Kidney (tissue), 14 donors: ENCODE results near the gene SNN. TPM values are rescaled to one million over a fixed set of nuclear protein-coding genes. Genes with fewer than 3 reads are reported as not detected.

Experiments used
- DNase-seq, 5 donors: peaks; one replicate each; pipeline ENCODE4 v3.0.0-alpha.2; 2013 to 2020
- FAIRE-seq: peaks from 2 replicates; lab custom pipeline; 2012; peaks lifted over from hg19 to GRCh38; lab: Jason Lieb, UNC
- H3K27ac ChIP-seq, 2 donors: one replicate each; pipeline ENCODE4 v1.7.0; 2013; ENCODE audit warnings: low read depth in 2 of 2, low read length in 2 of 2, inconsistent platforms in 1 of 2
- H3K27me3 ChIP-seq: one replicate; pipeline ENCODE4 v1.7.1; 2013; ENCODE audit warnings: low read length, inconsistent platforms; ENCODE audit not compliant: control insufficient read depth, insufficient read depth
- H3K36me3 ChIP-seq, 3 donors: one replicate each; pipeline versions ENCODE4 v1.7.0 to v1.7.1; 2013; ENCODE audit warnings: low read length in 3 of 3, control low read depth in 1 of 3, inconsistent platforms in 1 of 3; ENCODE audit not compliant: insufficient read depth in 3 of 3, control insufficient read depth in 2 of 3
- H3K4me1 ChIP-seq, 3 donors: one replicate each; pipeline versions ENCODE4 v1.7.0 to v1.7.1; 2013; ENCODE audit warnings: low read length in 3 of 3, inconsistent platforms in 1 of 3, low read depth in 1 of 3; ENCODE audit not compliant: control insufficient read depth in 2 of 3, insufficient read depth in 2 of 3
- H3K4me3 ChIP-seq, 3 donors: one replicate each; pipeline versions ENCODE4 v1.7.0 to v1.8.1; 2013; ENCODE audit warnings: low read length in 3 of 3, control low read depth in 1 of 3, inconsistent platforms in 1 of 3
- H3K9ac ChIP-seq, 3 donors: one replicate each; pipeline versions ENCODE4 v1.7.0 to v1.7.1; 2013; ENCODE audit warnings: low read length in 3 of 3, control low read depth in 1 of 3, inconsistent platforms in 1 of 3
- H3K9me3 ChIP-seq, 3 donors: one replicate each; pipeline versions ENCODE4 v1.7.0 to v1.7.1; 2013; ENCODE audit warnings: low read length in 3 of 3, control low read depth in 1 of 3, inconsistent platforms in 1 of 3; ENCODE audit not compliant: control insufficient read depth in 2 of 3, insufficient read depth in 1 of 3
- CTCF ChIP-seq: IDR thresholded peaks from 3 replicates; pipeline ENCODE4 v1.5.1; 2012; ENCODE audit warnings: mild to moderate bottlenecking, moderate library complexity, borderline replicate concordance; ENCODE audit not compliant: insufficient read depth; ENCODE audit errors: extremely low read depth
- intact Hi-C: fragments of 100-400 bp; cut with DNase I; formaldehyde crosslinking; loops from one replicate; pipeline ENCODE4 v1.11.1; 2022
- polyA plus RNA-seq: library from polyadenylated mRNA; stranded (reverse); fragments of 350-450 nt; fragmentation: Illumina TruSeq; extraction: RNeasy Lipid Tissue Mini Kit (QIAGEN cat#74804); gene quantifications from one replicate; pipeline ENCODE4 v1.2.3, GENCODE V29; 2014; ENCODE audit warnings: low read depth, low replicate concordance; ENCODE audit not compliant: insufficient read depth
- total RNA-seq: library from RNA; stranded (reverse); fragmentation: NEBNext Ultra II Directional; extraction: Animal tissue kit (Norgen Biotek cat#: 25700); gene quantifications from one replicate; pipeline ENCODE4 v1.2.1, GENCODE V29; 2021
- donor health status: control.
- donor health status: control.
- donor health status: control.
- donor health status: control.
- donor health status: control.
- donor health status: DM: yes; HTN: yes; CAD: no.
- donor health status: Normal renal cell carcinoma (clear cell type).

The SNN gene
- total and polyA plus RNA-seq, 2 donors from 2014 or later: 16.6 to 21.9 TPM

GRCh38 chr16:11642765-11643116 is 25.5 kb upstream of the SNN start:
- Histone ChIP-seq H3K27ac (no peak overlapping the region), H3K9ac (no peak overlapping the region), H3K4me3 (no peak overlapping the region), H3K9me3 (no peaks in the 10 kb centered on the region), H3K27me3 (no peaks in the 10 kb centered on the region), H3K36me3 (no peaks in the 10 kb centered on the region), H3K4me1 (peaks cover 0 to 16% (median 13%) of the 10 kb centered on the region in 3 donors)
- FAIRE-seq (no peak), DNase-seq (no peak)
- intact Hi-C loops: loop anchor here (10.0 kb wide), 1 partner anchor 108 kb away; no protein-coding TSS in a partner anchor
- no peak for TF ChIP-seq CTCF

GRCh38 chr16:11649276-11649675 is 19.0 kb upstream of the SNN start:
- FAIRE-seq (no peak), DNase-seq (no peak)
- Histone ChIP-seq H3K9ac (no peak overlapping the region), H3K36me3 (no peaks in the 10 kb centered on the region), H3K27me3 (no peaks in the 10 kb centered on the region), H3K27ac (no peak overlapping the region), H3K4me3 (no peak overlapping the region), H3K4me1 (no peaks in the 10 kb centered on the region), H3K9me3 (no peaks in the 10 kb centered on the region)
- TF ChIP-seq CTCF: no peak
- intact Hi-C loops: loop anchor here (10.0 kb wide), 1 partner anchor 114 kb away; no protein-coding TSS in a partner anchor

DNA sequence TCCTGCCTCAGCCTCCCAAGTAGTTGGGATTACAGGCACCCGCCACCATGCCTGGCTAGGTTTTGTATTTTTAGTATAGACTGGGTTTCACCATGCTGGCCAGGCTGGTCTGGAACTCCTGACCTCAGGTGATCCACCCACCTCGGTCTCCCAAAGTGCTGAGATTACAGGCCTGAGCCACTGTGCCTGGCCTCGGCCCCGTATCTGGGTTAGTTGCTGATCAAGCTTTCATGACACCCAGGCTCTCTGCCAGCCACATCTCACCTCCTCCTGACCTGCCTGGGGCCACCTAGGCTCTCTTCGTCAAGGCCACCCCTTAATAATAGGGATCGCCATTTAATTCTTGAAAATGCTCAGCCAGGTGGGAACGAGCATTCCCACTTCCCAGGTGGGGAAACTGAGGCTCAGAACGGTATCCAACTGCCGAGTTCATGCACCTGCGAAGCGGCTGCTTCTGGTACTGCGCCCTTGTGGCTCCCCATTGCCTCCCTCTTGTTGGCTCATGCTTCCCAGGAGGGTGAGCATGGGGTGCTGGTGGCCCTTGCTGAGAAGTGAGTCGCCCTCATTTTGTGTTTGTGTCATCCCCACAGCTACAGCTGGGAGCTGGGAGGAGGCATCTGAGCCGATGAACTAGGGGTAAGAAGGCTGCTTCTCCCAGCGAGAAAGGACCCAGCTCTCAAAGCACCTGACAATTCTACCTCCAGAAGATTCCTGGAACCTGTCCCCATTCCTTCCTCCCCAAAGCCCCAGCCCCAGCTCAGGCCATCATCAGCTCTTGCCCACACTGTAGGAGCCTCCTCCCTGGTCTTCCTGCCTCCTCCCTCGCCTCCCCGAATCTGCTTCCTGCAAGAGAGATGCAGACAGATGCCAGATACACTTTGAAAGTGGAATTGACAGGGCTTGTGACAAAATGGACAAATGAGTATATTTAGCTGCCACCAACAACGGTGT is 17.3 kb upstream of the SNN start:
- Histone ChIP-seq H3K9me3 (no peaks in the 10 kb centered on the region), H3K9ac (no peak overlapping the region), H3K27ac (no peak overlapping the region), H3K4me1 (no peaks in the 10 kb centered on the region), H3K4me3 (no peak overlapping the region), H3K27me3 (no peaks in the 10 kb centered on the region), H3K36me3 (no peaks in the 10 kb centered on the region)
- TF ChIP-seq CTCF: no peak
- no peak for DNase-seq
- no peak for FAIRE-seq
- intact Hi-C loops: no loop called here
